Neural cell (in vitro differentiated cells): ENCODE results near the gene KCNJ8. TPM values are rescaled to one million over a fixed set of nuclear protein-coding genes. Genes with fewer than 3 reads are reported as not detected.

Experiments used
- H2AFZ ChIP-seq: fragments of 200-600, 300-800 bp; sonication (generic), shearing (Covaris generic); 2 replicates; pipeline ENCODE4 v1.6.0; 2014; ENCODE audit warnings: low read depth, mild to moderate bottlenecking, antibody characterized with exemption, low read length, moderate library complexity
- H3F3A ChIP-seq: fragments of 200-600 bp; shearing (Covaris generic); 2 replicates; pipeline ENCODE4 v1.6.1; 2016; ENCODE audit warnings: mild to moderate bottlenecking, moderate library complexity, mixed read lengths, antibody characterized with exemption, low read length; ENCODE audit not compliant: insufficient read depth, poor library complexity, severe bottlenecking
- H3K27ac ChIP-seq: fragments of 200-600, 300-800 bp; sonication (generic), shearing (Covaris generic); 2 replicates; pipeline ENCODE4 v1.5.1; 2014; ENCODE audit warnings: mild to moderate bottlenecking, low read length, moderate library complexity
- H3K27me3 ChIP-seq: fragments of 300-800, 200-600 bp; sonication (generic), shearing (Covaris generic); 2 replicates; pipeline ENCODE4 v1.6.0; 2014; ENCODE audit warnings: mild to moderate bottlenecking, low read depth, low read length, moderate library complexity; ENCODE audit not compliant: insufficient read depth
- H3K36me3 ChIP-seq: fragments of 300-800, 200-600 bp; sonication (generic), shearing (Covaris generic); 2 replicates; pipeline ENCODE4 v1.5.1; 2014; ENCODE audit warnings: mild to moderate bottlenecking, antibody characterized with exemption, low read length, moderate library complexity; ENCODE audit not compliant: insufficient read depth
- H3K4me2 ChIP-seq: fragments of 300-800, 200-600 bp; sonication (generic), shearing (Covaris generic); 2 replicates; pipeline ENCODE4 v1.6.0; 2014; ENCODE audit warnings: mild to moderate bottlenecking, low read length
- H3K4me3 ChIP-seq: fragments of 300-800, 200-600 bp; sonication (generic), shearing (Covaris generic); 2 replicates; pipeline ENCODE4 v1.5.1; 2014; ENCODE audit warnings: mild to moderate bottlenecking, low read length, moderate library complexity
- H3K79me2 ChIP-seq: fragments of 200-600 bp; shearing (Covaris generic); replicated peaks from 2 replicates; pipeline ENCODE4 v1.6.0; 2014; ENCODE audit warnings: mild to moderate bottlenecking, low read length, moderate library complexity; ENCODE audit not compliant: insufficient read depth
- H3K9ac ChIP-seq: fragments of 300-800, 200-600 bp; sonication (generic), shearing (Covaris generic); 2 replicates; pipeline ENCODE4 v1.6.1; 2016; ENCODE audit warnings: mild to moderate bottlenecking, low read length, mixed read lengths
- H3K9me2 ChIP-seq: fragments of 200-600 bp; shearing (Covaris generic); 2 replicates; pipeline ENCODE4 v1.6.1; 2016; ENCODE audit warnings: mild to moderate bottlenecking, low read length, mixed read lengths; ENCODE audit not compliant: insufficient read depth
- H3K9me3 ChIP-seq: fragments of 200-600, 300-800 bp; sonication (generic), shearing (Covaris generic); 2 replicates; pipeline ENCODE4 v1.6.1; 2016; ENCODE audit warnings: mild to moderate bottlenecking, mixed run types, low read length, moderate library complexity, mixed read lengths
- H4K20me1 ChIP-seq: fragments of 200-600 bp; shearing (Covaris generic); 2 replicates; pipeline ENCODE4 v1.6.1; 2016; ENCODE audit warnings: mild to moderate bottlenecking, mixed run types; ENCODE audit not compliant: insufficient read depth
- CTCF ChIP-seq: fragments of 450-650 bp; IDR thresholded peaks from 2 replicates; pipeline ENCODE4 v1.5.1; 2014; ENCODE audit warnings: antibody characterized with exemption, mild to moderate bottlenecking, moderate library complexity; ENCODE audit not compliant: poor library complexity, severe bottlenecking
- EP300 ChIP-seq: fragments of 450-650 bp; conservative IDR thresholded peaks from 2 replicates; pipeline ENCODE4 v1.6.1; 2014; ENCODE audit warnings: antibody characterized with exemption, mild to moderate bottlenecking, moderate library complexity; ENCODE audit not compliant: poor library complexity, severe bottlenecking
- EZH2 ChIP-seq: fragments of 200-600, 300-800 bp; shearing (Covaris generic), sonication (generic); IDR thresholded peaks from 2 replicates; pipeline ENCODE4 v1.6.1; 2014; ENCODE audit warnings: antibody characterized with exemption, low read length, borderline replicate concordance, mild to moderate bottlenecking; ENCODE audit not compliant: insufficient read depth, poor library complexity, severe bottlenecking
- MXI1 ChIP-seq: fragments of 450-650 bp; conservative IDR thresholded peaks from 2 replicates; pipeline ENCODE4 v1.6.1; 2014; ENCODE audit warnings: antibody characterized with exemption, mild to moderate bottlenecking; ENCODE audit not compliant: poor library complexity, severe bottlenecking
- POLR2AphosphoS5 ChIP-seq: IDR thresholded peaks from 2 replicates; pipeline ENCODE4 v1.6.1; 2012
- RAD21 ChIP-seq: fragments of 450-650 bp; conservative IDR thresholded peaks from 2 replicates; pipeline ENCODE4 v1.6.1; 2014; ENCODE audit warnings: antibody characterized with exemption, mild to moderate bottlenecking, moderate library complexity
- REST ChIP-seq: IDR thresholded peaks from 2 replicates; pipeline ENCODE4 v1.6.1; 2012; ENCODE audit warnings: borderline replicate concordance
- SMC3 ChIP-seq: fragments of 450-650 bp; conservative IDR thresholded peaks from 2 replicates; pipeline ENCODE4 v1.6.1; 2014; ENCODE audit warnings: antibody characterized with exemption, mild to moderate bottlenecking, moderate library complexity; ENCODE audit not compliant: poor library complexity
- TAF1 ChIP-seq: IDR thresholded peaks from 2 replicates; pipeline ENCODE4 v1.6.1; 2012; ENCODE audit warnings: low read depth
- polyA plus RNA-seq: library from polyadenylated mRNA; depleted of rRNA; stranded (reverse); fragments of >200 nt; gene quantifications from 2 replicates; pipeline ENCODE4 v1.2.3, GENCODE V29; 2014

Gene KCNJ8
- polyA plus RNA-seq, 1 donor from 2014 or later: not detected

- H3K9me3 ChIP-seq: no peaks in the 10 kb centered on the region
- no peaks in the 10 kb centered on the region for H3K27me3 ChIP-seq
- no peak overlapping the region for H3K27ac ChIP-seq
- H3K79me2 ChIP-seq: no peaks in the 10 kb centered on the region
- TF ChIP-seq EZH2 (no peak), REST (no peak), RAD21 (no peak), POLR2AphosphoS5 (no peak), SMC3 (no peak), EP300 (no peak), MXI1 (no peak), CTCF (no peak), TAF1 (no peak)
- no peaks in the 10 kb centered on the region for H3K36me3 ChIP-seq
- H3K9ac ChIP-seq: no peak overlapping the region
- no peak overlapping the region for H3K4me2 ChIP-seq
- H3K9me2 ChIP-seq: no peaks in the 10 kb centered on the region
- H2AFZ ChIP-seq: no peak overlapping the region
- no peak overlapping the region for H3K4me3 ChIP-seq
- H4K20me1 ChIP-seq: no peaks in the 10 kb centered on the region
- no peaks in the 10 kb centered on the region for H3F3A ChIP-seq
These were observed 16.8 kb downstream of the KCNJ8 start for GRCh38 chr12:21757735-21758134.

- no peaks in the 10 kb centered on the region for H3K79me2 ChIP-seq
- no peaks in the 10 kb centered on the region for H3K36me3 ChIP-seq
- H3K27ac ChIP-seq: no peak overlapping the region
These were observed 17.8 kb downstream of the KCNJ8 start for GRCh38 chr12:21756699-21757098.

More at GRCh38 chr12:21756699-21757098, 17.8 kb downstream of the KCNJ8 start:
- Histone ChIP-seq H3K27me3 (no peaks in the 10 kb centered on the region), H4K20me1 (no peaks in the 10 kb centered on the region), H3K9me2 (no peaks in the 10 kb centered on the region), H2AFZ (no peak overlapping the region), H3K9me3 (no peaks in the 10 kb centered on the region), H3K4me2 (no peak overlapping the region), H3K4me3 (no peak overlapping the region), H3K9ac (no peak overlapping the region), H3F3A (no peaks in the 10 kb centered on the region)
- TF ChIP-seq MXI1 (no peak), EZH2 (no peak), SMC3 (no peak), RAD21 (no peak), REST (no peak), POLR2AphosphoS5 (no peak), TAF1 (no peak)
